K562 (cell line): Measurements from ENCODE around the gene STXBP6. TPM values are rescaled to one million over a fixed set of nuclear protein-coding genes. Genes with fewer than 3 reads are reported as not detected.

ENCODE experiments used
- ATAC-seq: fragments of 200-7000 bp; cut with Tn5 transposase; 3 replicates; pipeline ENCODE4 v1.9.1; 2020; ENCODE audit warnings: moderate library complexity
- BruUV-seq: library from RNA; stranded (reverse); fragments of 400-500 nt; replicated peaks from 2 replicates; lab custom pipeline; 2021; lab: Mats Ljungman, UMichigan
- CTCF ChIA-PET: fragments of 300-600 bp; formaldehyde crosslinking; extraction: SDS; loops from one replicate; lab custom pipeline; 2021; ENCODE audit warnings: low intra/inter-chr PET ratio; lab: Yijun Ruan, JAX
- POLR2A ChIA-PET: fragments of 300-600, 350-650 bp; sonication (Branson Sonifier 250); formaldehyde crosslinking; extraction: SDS; loops from one replicate; lab custom pipeline; 2021; ENCODE audit warnings: antibody characterized with exemption, inconsistent platforms; lab: Yijun Ruan, JAX
- DNase-seq, 4 experiments: peaks; one replicate each; pipeline versions ENCODE4 v3.0.0 to v3.0.0-alpha.2; 2011 to 2018; ENCODE audit warnings: low spot score in 3 of 4, mixed read lengths in 3 of 4; ENCODE audit errors: extremely low read depth in 1 of 4
- FAIRE-seq: peaks from 2 replicates; lab custom pipeline; 2011; peaks lifted over from hg19 to GRCh38; lab: Jason Lieb, UNC
- H2AFZ ChIP-seq: 2 replicates; pipeline ENCODE4 v1.6.0; 2011; ENCODE audit warnings: low read depth, low read length, control low read depth, inconsistent platforms
- H3K27ac ChIP-seq: fragments of 200-600 bp; 3 replicates; pipeline ENCODE4 v1.8.0; 2011; ENCODE audit warnings: low read depth, mild to moderate bottlenecking, control low read depth, inconsistent platforms, low read length, moderate library complexity, mixed read lengths; ENCODE audit errors: extremely low read depth
- H3K27me3 ChIP-seq, 2 experiments: fragments of 300-600 bp in 1 of 2; 2 replicates in 1 of 2; 3 replicates in 1 of 2; pipeline versions ENCODE4 v1.6.0 to v1.8.0; 2011; ENCODE audit warnings: inconsistent platforms in 2 of 2, low read length in 2 of 2, mild to moderate bottlenecking in 1 of 2, mixed read lengths in 1 of 2, moderate library complexity in 1 of 2; ENCODE audit not compliant: control insufficient read depth in 2 of 2, insufficient read depth in 2 of 2
- H3K36me3 ChIP-seq: fragments of 300-600 bp; 3 replicates; pipeline ENCODE4 v1.8.0; 2011; ENCODE audit warnings: mild to moderate bottlenecking, low read length, inconsistent platforms; ENCODE audit not compliant: control insufficient read depth, insufficient read depth
- H3K4me1 ChIP-seq, 2 experiments: fragments of 200-600 bp in 1 of 2; replicated peaks in 1 of 2; 2 replicates in 1 of 2; 3 replicates in 1 of 2; pipeline versions ENCODE4 v1.5.1 to v1.8.0; 2011; ENCODE audit warnings: inconsistent platforms in 2 of 2, low read length in 2 of 2, mild to moderate bottlenecking in 1 of 2, mixed read lengths in 1 of 2, moderate library complexity in 1 of 2; ENCODE audit not compliant: control insufficient read depth in 2 of 2, insufficient read depth in 2 of 2
- H3K4me2 ChIP-seq: 2 replicates; pipeline ENCODE4 v1.6.1; 2011; ENCODE audit warnings: low read length, control low read depth, inconsistent platforms, mixed read lengths; ENCODE audit not compliant: insufficient read depth
- H3K4me3 ChIP-seq: fragments of 200-600 bp; sonication (generic), shearing (Covaris generic); 2 replicates; pipeline ENCODE4 v1.5.1; 2016; ENCODE audit warnings: control low read depth, inconsistent platforms
- H3K79me2 ChIP-seq: fragments of 200-600 bp; 3 replicates; pipeline ENCODE4 v1.8.0; 2011; ENCODE audit warnings: low read length, inconsistent platforms; ENCODE audit not compliant: control insufficient read depth, insufficient read depth
- H3K9ac ChIP-seq, 2 experiments: 2 replicates each; pipeline versions ENCODE4 v1.6.0 to v1.6.1; 2011; ENCODE audit warnings: low read depth in 2 of 2, low read length in 2 of 2, control low read depth in 1 of 2, inconsistent platforms in 1 of 2, mild to moderate bottlenecking in 1 of 2, mixed read lengths in 1 of 2; ENCODE audit not compliant: insufficient read depth in 1 of 2
- H3K9me1 ChIP-seq: one replicate; pipeline ENCODE4 v1.6.0; 2011; ENCODE audit warnings: inconsistent platforms, mild to moderate bottlenecking, low read length, moderate library complexity; ENCODE audit not compliant: control insufficient read depth, insufficient read depth
- H3K9me3 ChIP-seq: replicated peaks from 2 replicates; pipeline ENCODE4 v1.5.1; 2011; ENCODE audit warnings: low read depth, low read length, inconsistent platforms; ENCODE audit not compliant: control insufficient read depth, insufficient read depth
- H4K20me1 ChIP-seq: replicated peaks from 2 replicates; pipeline ENCODE4 v1.6.1; 2011; ENCODE audit warnings: low read length, inconsistent platforms, mixed read lengths; ENCODE audit not compliant: control insufficient read depth, insufficient read depth
- ARID1B ChIP-seq: fragments of 450-650 bp; IDR thresholded peaks from 2 replicates; pipeline ENCODE4 v1.6.1; 2016; ENCODE audit warnings: antibody characterized with exemption, mild to moderate bottlenecking, inconsistent platforms
- E2F3 ChIP-seq: fragments of 250-450 bp; sonication (Bioruptor Pico); IDR thresholded peaks from 2 replicates; pipeline ENCODE4 v1.4.0; 2020; ENCODE audit warnings: mild to moderate bottlenecking
- HDAC6 ChIP-seq: IDR thresholded peaks from 2 replicates; pipeline ENCODE4 v1.6.1; 2012; ENCODE audit warnings: low read depth, mild to moderate bottlenecking, control low read depth, inconsistent platforms, low read length, moderate library complexity
- KAT7 ChIP-seq: sonication (generic); formaldehyde crosslinking; IDR thresholded peaks from 2 replicates; pipeline ENCODE4 v1.8.0; 2022; ENCODE audit warnings: missing genetic modification reagents, mild to moderate bottlenecking, borderline replicate concordance
- MAFG ChIP-seq: fragments of 450-650 bp; conservative IDR thresholded peaks from 2 replicates; pipeline ENCODE4 v1.6.1; 2016; ENCODE audit warnings: missing genetic modification characterization, missing compliant biosample characterization
- NELFE ChIP-seq: IDR thresholded peaks from 2 replicates; pipeline ENCODE4 v1.6.1; 2011; ENCODE audit warnings: mild to moderate bottlenecking; ENCODE audit not compliant: insufficient read depth, insufficient read length
- PHF8 ChIP-seq: fragments of 200-600 bp; sonication (generic); IDR thresholded peaks from 2 replicates; pipeline ENCODE4 v1.6.1; 2012; ENCODE audit warnings: mixed run types, mild to moderate bottlenecking, inconsistent platforms, low read length, moderate library complexity, borderline replicate concordance
- SAP30 ChIP-seq: fragments of 200-600 bp; sonication (generic); IDR thresholded peaks from 2 replicates; pipeline ENCODE4 v1.6.1; 2012; ENCODE audit warnings: borderline replicate concordance, low read depth, mild to moderate bottlenecking, moderate library complexity, low read length, control low read depth, inconsistent platforms; ENCODE audit not compliant: insufficient read depth, poor library complexity, severe bottlenecking
- TCF7 ChIP-seq: sonication (generic); IDR thresholded peaks from 2 replicates; pipeline ENCODE4 v1.6.1; 2016; ENCODE audit warnings: antibody characterized with exemption, borderline replicate concordance
- U2AF1 ChIP-seq: fragments of 200-400 bp; formaldehyde crosslinking; optimal IDR thresholded peaks from 2 replicates; pipeline ENCODE3; 2017; ENCODE audit warnings: mild to moderate bottlenecking, low read depth, low read length, moderate library complexity
- ZNF586 ChIP-seq: fragments of 450-650 bp; formaldehyde crosslinking; conservative IDR thresholded peaks from 2 replicates; pipeline ENCODE4 v1.4.0; 2020; ENCODE audit warnings: mild to moderate bottlenecking, moderate library complexity
- WGBS: fragments of 100-300 bp; shearing (Covaris generic); methylation state at CpG from one replicate; pipeline ENCODE4 v1.1.6; 2016; ENCODE audit warnings: low coverage, mixed read lengths; ENCODE audit not compliant: insufficient coverage; ENCODE audit errors: missing lambda C conversion rate; 5-methylcytosine and 5-hydroxymethylcytosine counted together
- in situ Hi-C: fragments of 300-500 bp; cut with MboI; formaldehyde crosslinking; loops from 4 replicates; pipeline ENCODE4 v1.15.0; 2018; ENCODE audit warnings: inconsistent platforms, mixed read lengths
- intact Hi-C: fragments of 100-400 bp; cut with micrococcal nuclease; formaldehyde crosslinking; loops from 2 replicates; pipeline ENCODE4 v1.14.2; 2022
- polyA plus RNA-seq, 8 experiments: library from polyadenylated mRNA; depleted of rRNA in 4 of 8; stranded (reverse) in 5 of 8; unstranded in 3 of 8; fragments of >200 nt; fragmentation: Nextera tagmentation in 2 of 8; fragmentation: Illumina TruSeq in 1 of 8; extraction: Ambion mirVana in 2 of 8; extraction: Trizol in 1 of 8; gene quantifications; 2 replicates each; pipeline versions ENCODE4 v1.2.1 to v1.2.3, GENCODE V29; 2011 to 2014; ENCODE audit warnings: inconsistent platforms in 1 of 8, missing spikeins in 1 of 8
- total RNA-seq, 7 experiments: library from RNA; depleted of rRNA in 6 of 7; stranded (reverse); fragments of >200 nt in 6 of 7; fragmentation: Illumina TruSeq in 2 of 7; extraction: Trizol in 2 of 7; gene quantifications; 2 replicates each; pipeline versions ENCODE4 v1.2.1 to v1.2.3, GENCODE V29; 2011 to 2021; ENCODE audit warnings: low replicate concordance in 1 of 7
- TF ChIP-seq, protein P1 (sequence below), 2 experiments: fragments of 450-650 bp in 1 of 2; IDR thresholded peaks; 2 replicates each; pipeline ENCODE4 v1.6.1; 2011 to 2017; ENCODE audit warnings: low read depth in 2 of 2, antibody characterized with exemption in 1 of 2, borderline replicate concordance in 1 of 2, low read length in 1 of 2, mild to moderate bottlenecking in 1 of 2, mixed read lengths in 1 of 2; ENCODE audit not compliant: control insufficient read depth in 1 of 2
- TF ChIP-seq, protein P2 (sequence below): fragments of 200-800 bp; sonication (Bioruptor generic); IDR thresholded peaks from 2 replicates; pipeline ENCODE4 v1.6.1; 2017; ENCODE audit warnings: missing genetic modification characterization, missing compliant biosample characterization
- TF ChIP-seq, protein P3 (sequence below): fragments of 450-650 bp; formaldehyde crosslinking; IDR thresholded peaks from 2 replicates; pipeline ENCODE4 v1.4.0; 2022; ENCODE audit warnings: mild to moderate bottlenecking, moderate library complexity
- TF ChIP-seq, protein P4 (sequence below): fragments of 450-650 bp; conservative IDR thresholded peaks from 2 replicates; pipeline ENCODE4 v1.6.1; 2016; ENCODE audit warnings: missing genetic modification characterization, low read depth, mild to moderate bottlenecking, control low read depth, missing compliant biosample characterization

STXBP6 gene
- total and polyA plus RNA-seq, 9 of the 15 experiments (the other 6 are each of a cell fraction or from before 2014, with no cell fraction given), result 0.27 to 0.89 (median 0.59) TPM

DNA sequence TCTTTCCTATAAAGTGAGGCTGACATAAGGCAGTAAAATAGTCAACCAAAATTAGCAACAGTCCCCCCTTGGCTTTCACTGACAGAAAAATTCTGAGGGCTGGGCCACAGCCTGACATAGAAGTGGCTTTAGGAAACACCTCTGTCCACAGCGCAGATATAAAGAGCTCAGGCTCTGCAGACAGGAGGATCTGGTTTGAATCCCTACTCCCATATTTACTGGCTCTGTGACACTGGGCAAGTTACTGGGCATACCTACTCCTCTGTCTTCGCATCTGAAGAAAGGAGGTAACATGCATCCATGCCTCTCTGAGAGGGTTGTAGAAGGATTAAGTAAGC, 95.3 kb downstream of the STXBP6 start:
- no peak overlapping the region for H2AFZ ChIP-seq
- ChIA-PET CTCF (no interaction called here), POLR2A (interaction anchor here (0.5 kb wide), 1 partner anchor 177 kb away, joined by 3 read pairs; no protein-coding TSS in a partner anchor)
- ATAC-seq (no peak), FAIRE-seq (no peak), DNase-seq (no peak)
- H3K9me3 ChIP-seq, result no peaks in the 10 kb centered on the region
- no peaks in the 10 kb centered on the region for H3K36me3 ChIP-seq
- H4K20me1 ChIP-seq, result no peaks in the 10 kb centered on the region
- in situ Hi-C loops (no loop called here), intact Hi-C loops (loop anchor here (10.0 kb wide), 1 partner anchor 90 kb away; no protein-coding TSS in a partner anchor)
- no peaks in the 10 kb centered on the region for H3K9me1 ChIP-seq
- H3K4me3 ChIP-seq, result no peak overlapping the region
- H3K27ac ChIP-seq, result no peak overlapping the region
- BruUV-seq, result no TSS peak
- peaks cover 0 to 12% of the 10 kb centered on the region in 2 experiments; a peak in 3 of 5 replicates for H3K27me3 ChIP-seq
- 12% methylated on average over 2 of the region's 2 CpGs for WGBS
- H3K9ac ChIP-seq, result no peak overlapping the region
- H3K79me2 ChIP-seq, result no peaks in the 10 kb centered on the region
- H3K4me2 ChIP-seq, result no peak overlapping the region
- no peaks in the 10 kb centered on the region for H3K4me1 ChIP-seq
- TF ChIP-seq NELFE (no peak), TCF7 (no peak), U2AF1 (no peak), ZNF586 (no peak), SAP30 (no peak), KAT7 (CRISPR knock-in tag) (no peak), ARID1B (no peak), MAFG (tag) (no peak), PHF8 (no peak), E2F3 (CRISPR knock-in tag) (no peak), HDAC6 (no peak)
- TF ChIP-seq, protein P1, sequence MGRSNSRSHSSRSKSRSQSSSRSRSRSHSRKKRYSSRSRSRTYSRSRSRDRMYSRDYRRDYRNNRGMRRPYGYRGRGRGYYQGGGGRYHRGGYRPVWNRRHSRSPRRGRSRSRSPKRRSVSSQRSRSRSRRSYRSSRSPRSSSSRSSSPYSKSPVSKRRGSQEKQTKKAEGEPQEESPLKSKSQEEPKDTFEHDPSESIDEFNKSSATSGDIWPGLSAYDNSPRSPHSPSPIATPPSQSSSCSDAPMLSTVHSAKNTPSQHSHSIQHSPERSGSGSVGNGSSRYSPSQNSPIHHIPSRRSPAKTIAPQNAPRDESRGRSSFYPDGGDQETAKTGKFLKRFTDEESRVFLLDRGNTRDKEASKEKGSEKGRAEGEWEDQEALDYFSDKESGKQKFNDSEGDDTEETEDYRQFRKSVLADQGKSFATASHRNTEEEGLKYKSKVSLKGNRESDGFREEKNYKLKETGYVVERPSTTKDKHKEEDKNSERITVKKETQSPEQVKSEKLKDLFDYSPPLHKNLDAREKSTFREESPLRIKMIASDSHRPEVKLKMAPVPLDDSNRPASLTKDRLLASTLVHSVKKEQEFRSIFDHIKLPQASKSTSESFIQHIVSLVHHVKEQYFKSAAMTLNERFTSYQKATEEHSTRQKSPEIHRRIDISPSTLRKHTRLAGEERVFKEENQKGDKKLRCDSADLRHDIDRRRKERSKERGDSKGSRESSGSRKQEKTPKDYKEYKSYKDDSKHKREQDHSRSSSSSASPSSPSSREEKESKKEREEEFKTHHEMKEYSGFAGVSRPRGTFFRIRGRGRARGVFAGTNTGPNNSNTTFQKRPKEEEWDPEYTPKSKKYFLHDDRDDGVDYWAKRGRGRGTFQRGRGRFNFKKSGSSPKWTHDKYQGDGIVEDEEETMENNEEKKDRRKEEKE (IDR thresholded peaks at IDR 0.05; ENCODE audit: borderline replicate concordance in 1 of 2, control insufficient read depth in 1 of 2, low read depth in 2 of 2, low read length in 1 of 2), result no peak
- TF ChIP-seq, protein P2, sequence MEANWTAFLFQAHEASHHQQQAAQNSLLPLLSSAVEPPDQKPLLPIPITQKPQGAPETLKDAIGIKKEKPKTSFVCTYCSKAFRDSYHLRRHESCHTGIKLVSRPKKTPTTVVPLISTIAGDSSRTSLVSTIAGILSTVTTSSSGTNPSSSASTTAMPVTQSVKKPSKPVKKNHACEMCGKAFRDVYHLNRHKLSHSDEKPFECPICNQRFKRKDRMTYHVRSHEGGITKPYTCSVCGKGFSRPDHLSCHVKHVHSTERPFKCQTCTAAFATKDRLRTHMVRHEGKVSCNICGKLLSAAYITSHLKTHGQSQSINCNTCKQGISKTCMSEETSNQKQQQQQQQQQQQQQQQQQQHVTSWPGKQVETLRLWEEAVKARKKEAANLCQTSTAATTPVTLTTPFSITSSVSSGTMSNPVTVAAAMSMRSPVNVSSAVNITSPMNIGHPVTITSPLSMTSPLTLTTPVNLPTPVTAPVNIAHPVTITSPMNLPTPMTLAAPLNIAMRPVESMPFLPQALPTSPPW (CRISPR knock-in tag), result no peak
- TF ChIP-seq, protein P3, sequence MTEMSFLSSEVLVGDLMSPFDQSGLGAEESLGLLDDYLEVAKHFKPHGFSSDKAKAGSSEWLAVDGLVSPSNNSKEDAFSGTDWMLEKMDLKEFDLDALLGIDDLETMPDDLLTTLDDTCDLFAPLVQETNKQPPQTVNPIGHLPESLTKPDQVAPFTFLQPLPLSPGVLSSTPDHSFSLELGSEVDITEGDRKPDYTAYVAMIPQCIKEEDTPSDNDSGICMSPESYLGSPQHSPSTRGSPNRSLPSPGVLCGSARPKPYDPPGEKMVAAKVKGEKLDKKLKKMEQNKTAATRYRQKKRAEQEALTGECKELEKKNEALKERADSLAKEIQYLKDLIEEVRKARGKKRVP, result no peak
- TF ChIP-seq, protein P4, sequence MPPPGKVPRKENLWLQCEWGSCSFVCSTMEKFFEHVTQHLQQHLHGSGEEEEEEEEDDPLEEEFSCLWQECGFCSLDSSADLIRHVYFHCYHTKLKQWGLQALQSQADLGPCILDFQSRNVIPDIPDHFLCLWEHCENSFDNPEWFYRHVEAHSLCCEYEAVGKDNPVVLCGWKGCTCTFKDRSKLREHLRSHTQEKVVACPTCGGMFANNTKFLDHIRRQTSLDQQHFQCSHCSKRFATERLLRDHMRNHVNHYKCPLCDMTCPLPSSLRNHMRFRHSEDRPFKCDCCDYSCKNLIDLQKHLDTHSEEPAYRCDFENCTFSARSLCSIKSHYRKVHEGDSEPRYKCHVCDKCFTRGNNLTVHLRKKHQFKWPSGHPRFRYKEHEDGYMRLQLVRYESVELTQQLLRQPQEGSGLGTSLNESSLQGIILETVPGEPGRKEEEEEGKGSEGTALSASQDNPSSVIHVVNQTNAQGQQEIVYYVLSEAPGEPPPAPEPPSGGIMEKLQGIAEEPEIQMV, result no peak
